GM18870 (cell line): Measurements from ENCODE around the gene ATOSB.

Experiments
- ATAC-seq: cut with Tn5 transposase; IDR thresholded peaks from one replicate; pipeline ENCODE4 v1.9.1; 2021; ENCODE audit warnings: moderate library complexity; ENCODE audit not compliant: unreplicated experiment

Gene ATOSB

DNA sequence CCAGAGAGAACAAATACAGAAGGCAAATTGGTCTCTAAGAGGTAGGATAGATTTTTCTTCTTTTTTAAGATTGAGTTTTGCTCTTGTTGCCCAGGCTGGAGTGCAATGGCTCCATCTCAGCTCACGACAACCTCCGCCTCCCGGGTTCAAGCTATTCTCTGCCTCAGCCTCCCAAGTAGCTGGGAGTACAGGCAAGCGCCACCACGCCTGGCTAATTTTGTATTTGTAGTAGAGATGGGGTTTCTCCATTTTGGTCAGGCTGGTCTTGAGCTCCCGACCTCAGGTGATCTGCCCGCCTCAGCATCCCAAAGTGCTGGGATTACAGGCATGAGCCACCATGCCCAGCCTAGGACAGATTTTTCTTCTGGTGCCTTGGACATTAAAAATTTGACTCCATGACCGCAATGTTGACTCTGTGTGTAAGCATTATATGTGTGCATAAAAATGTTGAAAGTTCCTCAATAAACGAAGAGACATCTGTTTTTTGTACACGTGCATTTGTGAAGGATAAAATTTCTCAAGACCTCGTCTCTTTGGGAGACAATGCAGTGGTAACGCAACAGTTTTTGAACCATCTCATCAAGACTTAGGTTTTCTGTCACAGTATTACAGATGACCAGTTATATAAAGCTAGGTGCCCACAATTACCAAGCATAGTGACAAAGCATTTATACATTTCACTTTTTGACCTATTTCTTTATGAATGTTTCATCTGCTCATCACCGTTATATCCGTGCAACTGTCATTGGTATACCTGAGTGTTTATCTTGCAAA lies 60.6 kb downstream of the ATOSB start:
- no peak for ATAC-seq

DNA sequence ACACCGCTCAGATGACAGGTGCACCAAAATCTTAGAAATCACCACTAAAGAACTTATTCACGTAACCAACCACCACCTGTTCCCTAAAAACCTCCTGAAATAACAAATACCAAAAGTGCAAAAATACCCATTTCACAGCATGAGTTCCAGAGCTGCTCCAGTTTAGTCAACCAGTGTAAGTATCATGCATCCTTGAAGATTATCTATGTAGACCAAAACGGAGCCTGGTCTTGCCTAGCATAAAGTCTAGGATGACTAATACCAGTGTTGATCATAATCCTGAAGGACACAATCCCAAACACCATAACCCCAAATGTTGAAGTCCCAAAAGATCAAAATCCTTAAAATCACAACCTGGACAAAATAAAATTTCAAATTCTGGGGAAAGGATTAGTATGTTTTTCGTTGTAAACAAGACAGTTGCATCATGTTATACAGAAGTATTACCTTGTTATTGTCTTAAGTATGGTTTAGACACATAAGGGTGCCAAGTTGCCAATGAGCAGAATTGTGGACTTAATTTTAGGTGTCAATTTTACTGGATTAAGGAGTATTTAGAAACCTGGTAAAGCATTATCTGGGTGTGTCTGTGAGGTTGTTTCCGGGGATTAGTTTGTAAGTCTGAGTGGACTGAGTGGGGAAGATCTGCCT lies 61.4 kb downstream of the ATOSB start:
- no peak for ATAC-seq
